GM19438 (cell line): ENCODE data around the gene CHN2.

Experiments used
- ATAC-seq: cut with Tn5 transposase; IDR thresholded peaks from one replicate; pipeline ENCODE4 v1.9.1; 2021; ENCODE audit warnings: low read depth; ENCODE audit not compliant: unreplicated experiment

The CHN2 gene

DNA sequence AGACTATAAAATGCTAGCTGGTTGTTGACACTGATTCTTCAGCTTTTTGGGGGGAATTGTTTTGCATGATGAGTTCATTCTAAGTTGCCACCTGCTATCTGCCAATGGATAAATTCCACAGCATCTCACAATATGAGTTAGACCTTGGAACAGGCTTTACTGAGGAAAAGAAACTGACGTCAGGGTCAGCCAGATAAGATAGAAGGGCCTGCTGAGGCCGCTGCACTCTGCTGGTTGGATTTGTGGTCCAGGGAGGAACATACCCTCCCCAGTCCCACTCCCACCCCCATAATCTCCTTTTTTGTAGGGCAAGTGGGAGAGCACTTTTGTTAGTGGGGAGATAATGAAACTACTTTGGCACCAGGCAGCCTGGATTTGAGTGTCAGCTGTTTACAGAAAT, 258.4 kb downstream of the CHN2 start:
- ATAC-seq: no peak

DNA sequence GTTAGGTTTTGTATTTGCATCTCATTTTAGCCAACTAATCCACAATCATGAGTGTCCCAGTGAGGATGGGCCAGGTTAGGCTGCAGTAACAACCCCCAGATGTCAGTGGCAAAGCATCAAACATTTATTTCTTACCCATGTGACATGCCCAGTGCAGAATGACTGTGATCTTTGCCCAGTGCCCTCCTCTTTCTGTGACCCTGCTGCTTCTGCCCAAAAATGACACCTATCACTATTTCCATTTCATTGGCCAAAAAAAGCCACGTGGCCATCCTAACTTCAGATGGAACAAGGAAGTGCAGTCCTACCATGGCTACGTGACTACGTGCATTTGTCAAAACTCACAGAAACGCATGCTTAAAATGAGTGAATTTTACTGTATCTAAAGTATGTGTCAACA, 259.9 kb downstream of the CHN2 start:
- ATAC-seq: no peak

DNA sequence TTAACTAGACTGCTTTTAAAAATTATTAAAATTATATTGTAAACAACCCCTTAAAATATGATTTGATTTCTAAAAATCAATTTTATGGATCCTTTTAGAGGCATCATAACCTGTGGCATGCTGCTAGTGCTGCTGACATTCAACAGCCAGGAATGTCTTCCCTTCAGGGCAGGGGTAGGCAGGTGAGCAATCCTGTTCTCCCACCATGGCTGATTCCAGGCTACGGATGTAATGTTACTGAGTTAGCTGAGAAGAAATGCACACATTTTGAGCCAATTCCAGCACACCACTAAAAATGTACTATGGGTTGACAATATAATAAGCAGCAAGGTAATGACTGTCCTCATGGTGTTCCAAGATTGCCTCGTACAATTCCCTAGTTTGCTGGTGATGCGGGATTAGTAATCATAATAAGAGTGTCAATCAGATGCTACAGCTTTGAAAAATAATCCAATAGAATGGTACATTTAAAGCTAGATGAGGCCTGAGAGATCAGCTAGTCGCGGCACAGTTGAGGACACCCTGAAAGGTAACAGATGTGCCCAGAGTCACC, 260.4 kb downstream of the CHN2 start:
- ATAC-seq: no peak

DNA sequence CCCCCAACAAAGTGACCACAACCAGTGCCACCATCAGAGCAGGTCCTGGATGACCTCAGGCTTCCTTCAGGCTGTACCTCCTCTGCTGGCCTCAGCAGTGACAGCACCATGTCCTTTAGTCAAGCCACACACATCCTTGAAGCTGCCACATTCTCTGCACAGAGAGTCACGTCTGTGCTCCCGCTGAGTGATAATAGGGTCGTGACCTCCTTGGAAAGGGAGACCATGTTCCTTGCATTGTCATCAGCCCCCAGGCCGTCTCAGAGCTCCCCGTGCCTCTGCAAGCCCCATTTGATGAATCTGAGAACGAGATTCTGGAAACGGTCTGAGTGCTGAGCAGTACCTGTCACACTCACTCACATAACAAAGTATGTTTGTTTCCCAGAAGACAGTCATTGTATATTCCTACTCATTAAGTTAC, 262.6 kb downstream of the CHN2 start:
- ATAC-seq: no peak

DNA sequence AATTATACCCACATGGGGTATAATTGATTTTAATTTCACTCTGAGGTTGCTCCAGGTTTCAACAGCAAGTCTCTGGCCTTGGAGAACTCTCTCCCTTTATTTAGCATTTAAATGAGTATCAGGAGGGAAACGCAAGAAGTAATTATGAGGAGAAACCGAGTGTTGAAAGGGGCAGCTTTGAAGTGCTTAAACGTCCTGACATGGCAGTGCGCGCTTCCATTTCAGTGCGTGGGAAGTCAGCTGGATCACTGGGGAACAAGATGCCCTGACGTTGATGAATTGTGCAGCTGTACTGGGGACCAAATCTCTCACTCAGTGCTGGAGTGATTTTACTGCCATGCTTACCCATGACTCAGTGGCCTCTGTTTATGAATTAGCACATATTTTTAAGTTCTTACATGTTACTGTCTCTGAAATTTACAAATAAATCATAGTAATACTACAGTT, 263.0 kb downstream of the CHN2 start:
- ATAC-seq: no peak

DNA sequence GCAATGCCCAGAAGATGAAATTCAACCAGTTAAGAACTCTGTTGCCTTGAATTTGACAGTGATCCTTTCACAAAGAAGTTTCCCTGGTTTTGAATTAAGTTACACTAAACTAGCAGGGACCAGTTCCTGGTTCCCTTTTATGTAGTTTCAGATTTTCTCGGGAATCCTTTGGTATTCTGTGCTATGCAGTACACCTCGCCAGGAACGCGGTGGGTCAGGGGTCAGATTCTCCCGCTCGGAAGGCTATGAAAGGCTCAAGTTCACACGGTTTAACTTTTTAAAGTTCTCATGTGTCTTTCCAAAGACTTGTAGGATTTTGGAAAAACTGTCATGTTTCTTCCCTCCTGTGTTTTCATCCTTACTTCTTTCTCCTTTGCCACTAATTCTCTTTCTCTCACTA, 264.4 kb downstream of the CHN2 start:
- ATAC-seq: no peak

DNA sequence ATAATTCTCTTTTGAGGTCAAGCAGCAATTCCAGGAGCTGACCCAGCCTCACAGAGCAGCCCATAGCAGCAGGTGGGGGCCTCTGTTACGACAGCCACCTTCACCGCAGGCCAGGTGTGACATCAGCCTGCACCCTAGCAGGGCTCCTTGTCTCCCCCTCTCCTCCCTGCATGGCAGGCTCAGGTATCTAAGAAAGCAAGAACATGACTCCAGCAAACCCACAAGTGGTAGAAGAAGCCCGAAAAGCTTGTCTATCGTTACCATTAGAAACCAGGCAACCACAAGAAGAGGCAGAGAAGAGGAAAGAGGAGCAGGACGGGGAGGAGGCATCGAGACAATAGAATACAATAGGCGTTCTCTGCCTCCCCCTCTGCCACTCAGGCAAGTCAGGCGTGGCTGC, 265.0 kb downstream of the CHN2 start:
- no peak for ATAC-seq

DNA sequence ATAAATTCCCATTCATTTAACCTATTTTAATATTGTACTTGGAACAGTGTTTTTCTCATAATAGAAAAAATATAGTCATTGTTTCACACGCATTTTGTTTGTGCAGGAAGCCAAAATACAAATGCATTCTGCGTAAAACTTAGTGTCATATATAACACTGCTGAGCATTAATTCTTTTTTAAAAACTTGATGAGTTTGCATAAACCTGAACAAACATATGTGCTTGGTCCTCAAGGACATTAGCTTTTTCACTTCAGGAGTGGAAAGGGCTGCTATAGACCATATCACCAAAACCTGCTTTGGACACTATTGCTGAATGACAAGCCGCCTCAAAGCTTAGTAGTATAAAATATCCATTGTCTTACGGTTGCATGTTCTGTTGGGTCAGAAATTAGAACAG, 267.4 kb downstream of the CHN2 start:
- ATAC-seq: no peak

DNA sequence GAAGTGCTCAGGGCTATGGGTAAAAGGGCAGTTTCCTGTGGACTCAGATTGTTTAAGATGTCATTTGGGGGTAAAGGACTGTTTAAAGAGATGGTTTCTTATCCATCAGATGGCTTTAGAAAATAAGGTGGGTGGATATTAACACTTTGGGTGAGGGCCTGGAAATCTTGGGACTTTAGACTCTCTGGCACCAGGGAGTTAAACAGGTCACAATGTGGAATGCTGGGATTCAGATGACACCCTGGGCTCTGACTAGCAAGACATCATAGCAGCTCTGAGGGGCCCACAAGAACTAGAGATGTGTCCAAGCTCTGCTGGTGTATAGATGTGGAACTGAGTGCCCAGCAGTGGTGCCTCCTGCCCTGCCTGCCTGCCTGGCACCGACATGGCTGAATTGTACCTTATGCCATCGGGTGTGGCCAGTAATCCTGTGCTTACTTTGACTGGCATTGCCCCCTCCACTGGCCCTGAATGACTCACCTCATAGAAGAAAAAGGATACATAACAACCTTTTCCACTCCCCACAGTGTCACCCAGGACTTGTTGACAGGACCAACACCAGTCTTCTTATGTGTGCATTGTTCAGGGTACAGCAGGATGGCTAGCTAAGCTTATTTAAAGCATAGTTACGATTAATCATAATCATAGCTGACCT, 269.1 kb downstream of the CHN2 start:
- ATAC-seq: no peak

DNA sequence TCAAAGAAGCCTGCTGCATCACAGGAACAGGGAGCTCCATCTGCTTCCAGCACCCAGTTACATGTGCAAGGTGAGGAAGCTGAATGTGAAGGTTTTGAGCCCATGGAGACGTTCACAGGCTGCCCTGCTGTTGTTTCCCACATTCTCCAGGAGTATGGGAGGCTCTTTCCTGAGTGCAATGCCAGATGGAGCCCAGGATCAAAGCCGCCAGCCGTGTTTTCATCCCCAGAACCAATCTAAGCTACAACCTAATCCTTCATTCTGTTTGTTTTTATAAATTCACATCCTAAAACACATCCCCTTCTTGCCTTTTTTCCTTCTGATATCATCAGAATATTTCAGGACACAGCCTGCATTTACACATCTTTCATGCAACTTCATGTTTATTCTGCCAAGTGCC, 270.2 kb downstream of the CHN2 start:
- ATAC-seq: no peak

DNA sequence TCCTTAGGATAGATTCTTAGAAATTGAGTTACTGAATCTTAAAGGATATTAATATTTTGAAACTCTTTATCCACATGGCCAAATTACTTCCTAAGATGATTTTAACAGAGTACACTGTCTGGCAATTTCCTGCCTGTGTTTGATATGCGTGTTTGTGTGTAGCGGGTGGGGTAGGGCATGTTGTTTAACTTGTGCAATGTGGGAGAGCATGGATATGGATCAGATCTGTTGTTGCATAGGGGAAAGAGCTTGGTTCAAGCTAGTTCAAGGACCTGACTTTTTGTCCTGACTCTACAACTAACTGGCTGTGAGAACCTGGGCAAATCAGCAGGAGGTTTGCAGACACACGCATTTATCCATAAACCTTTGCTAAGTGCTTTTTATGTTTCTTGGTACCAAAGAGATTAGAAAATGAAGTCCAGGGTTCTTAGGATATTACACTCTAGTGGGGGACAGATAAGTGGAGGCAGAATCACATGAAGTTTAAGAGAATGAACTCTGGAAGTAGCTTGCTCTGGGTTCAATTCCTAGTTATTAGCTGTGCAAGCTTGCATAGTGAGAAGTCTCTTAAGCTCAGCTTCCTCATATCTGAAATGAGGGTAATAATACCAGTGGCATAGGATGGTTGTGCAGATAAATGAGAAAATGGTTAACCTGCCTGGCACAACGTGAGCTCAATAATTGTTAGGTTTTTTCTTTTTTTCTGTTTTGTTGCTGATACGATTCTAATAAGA, 272.8 kb downstream of the CHN2 start:
- no peak for ATAC-seq

DNA sequence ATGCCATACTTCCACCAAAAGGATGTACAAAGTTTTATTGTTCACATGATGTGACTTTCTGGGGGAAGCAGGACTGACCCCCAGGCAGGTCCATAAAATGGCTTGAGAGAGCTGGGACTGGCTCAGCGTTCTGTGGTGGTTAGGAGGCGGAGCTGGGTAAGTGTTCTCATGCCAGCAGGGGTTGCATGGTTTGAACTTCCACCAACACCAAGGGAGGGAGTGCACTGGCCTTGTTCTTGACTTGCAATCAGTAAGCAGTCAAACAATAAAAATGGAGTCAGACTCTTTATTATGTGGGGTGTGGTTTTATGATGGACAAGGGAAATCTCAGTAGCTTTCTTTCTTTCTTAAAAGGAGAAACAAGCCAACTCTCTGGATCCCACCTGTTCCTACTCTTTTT, 273.6 kb downstream of the CHN2 start:
- no peak for ATAC-seq

DNA sequence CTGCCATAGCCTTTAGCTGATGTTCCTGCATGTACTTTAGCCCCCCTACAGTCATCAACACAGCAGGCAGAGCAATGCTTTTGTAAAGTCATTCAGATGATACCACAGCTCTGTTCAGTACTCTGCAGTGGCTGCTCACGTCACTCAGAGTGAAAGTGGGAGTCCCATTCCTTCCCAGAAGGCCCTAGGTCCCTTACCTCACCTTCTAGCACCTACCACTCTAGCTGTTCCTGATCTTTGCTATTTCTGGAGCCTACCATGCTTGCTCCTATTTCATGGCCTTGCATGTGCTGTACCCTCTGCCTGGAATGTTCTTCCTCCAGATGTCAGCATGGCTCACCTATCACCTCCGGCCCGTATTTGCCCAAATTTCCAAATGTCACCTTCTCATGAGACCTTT, 274.7 kb downstream of the CHN2 start:
- ATAC-seq: no peak

DNA sequence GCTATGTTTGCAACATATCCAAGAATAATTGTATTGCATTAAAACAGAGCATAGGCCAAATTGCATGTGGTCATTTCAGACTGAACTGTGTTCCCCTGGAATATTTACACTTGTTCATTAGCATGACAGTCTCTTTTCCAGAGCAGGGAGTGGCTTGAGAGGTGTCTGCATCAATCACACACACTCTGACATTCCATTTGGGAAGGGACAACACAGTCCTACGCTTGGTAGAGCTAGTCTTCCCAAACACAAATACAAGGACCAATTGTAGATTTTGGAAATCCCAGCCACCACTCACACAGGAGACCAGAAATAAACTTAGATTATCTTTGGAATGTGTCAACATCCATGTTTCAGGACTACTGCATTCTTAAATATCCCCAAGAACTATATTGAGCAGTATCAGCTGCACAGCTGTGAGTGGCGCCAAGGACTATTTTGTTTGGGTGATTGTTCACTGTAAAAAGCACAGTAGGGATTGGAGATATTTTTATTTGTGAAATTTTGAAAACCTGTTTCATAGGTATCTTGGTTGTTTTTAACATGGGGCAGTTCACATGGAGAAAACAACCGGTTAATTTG, 275.5 kb downstream of the CHN2 start:
- no peak for ATAC-seq

DNA sequence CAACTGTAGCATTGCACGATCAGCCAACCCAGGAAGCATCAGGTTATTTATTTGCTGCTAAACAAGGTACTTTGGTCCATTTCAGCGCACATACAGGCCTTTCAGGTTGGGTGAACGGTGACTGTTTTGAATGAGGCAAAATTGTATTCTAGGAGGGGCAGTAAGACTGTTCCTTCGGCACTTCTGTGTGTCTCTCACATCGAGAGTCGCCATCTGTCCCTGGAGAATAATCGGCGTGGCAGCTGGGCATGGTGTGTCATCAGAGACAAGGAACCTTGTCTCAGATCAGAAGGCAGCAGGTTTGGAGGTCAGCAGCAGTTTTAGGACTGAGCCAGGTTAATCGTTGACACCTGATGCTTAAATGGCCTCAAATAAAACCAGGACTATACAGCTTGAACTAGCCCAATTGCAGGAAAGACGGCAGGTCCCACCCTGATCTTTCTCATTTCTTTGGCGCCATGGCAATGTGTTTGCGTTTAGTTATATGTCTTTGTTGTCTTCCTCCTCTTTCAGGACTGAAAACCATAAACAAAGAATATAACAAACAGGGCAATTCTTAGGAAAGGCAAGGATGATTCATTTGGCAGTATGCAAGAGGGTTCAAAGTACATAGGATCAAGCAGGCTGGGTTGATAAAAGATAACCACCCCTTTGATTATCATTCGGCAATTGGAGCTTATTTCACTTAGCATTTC, 277.0 kb downstream of the CHN2 start:
- ATAC-seq: no peak

DNA sequence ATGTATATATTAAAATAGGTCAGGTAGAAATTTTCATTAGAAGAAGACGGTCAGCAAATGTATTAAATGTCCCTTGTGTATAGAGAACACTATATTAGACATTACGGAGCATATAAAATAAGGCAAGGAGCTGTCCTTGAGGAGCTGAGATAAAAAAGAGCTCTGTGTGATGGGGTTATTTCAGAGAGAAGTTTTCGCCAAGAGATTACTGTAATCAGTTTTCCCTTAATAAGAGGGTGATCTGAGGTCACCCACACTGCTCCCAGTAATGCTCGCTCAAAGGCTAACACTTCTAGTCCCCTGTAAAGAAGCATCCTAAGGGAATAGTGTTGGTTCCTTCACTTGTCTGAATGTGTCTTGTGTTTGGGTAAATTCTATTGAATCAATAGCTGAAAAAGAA, 282.3 kb downstream of the CHN2 start:
- ATAC-seq: no peak

DNA sequence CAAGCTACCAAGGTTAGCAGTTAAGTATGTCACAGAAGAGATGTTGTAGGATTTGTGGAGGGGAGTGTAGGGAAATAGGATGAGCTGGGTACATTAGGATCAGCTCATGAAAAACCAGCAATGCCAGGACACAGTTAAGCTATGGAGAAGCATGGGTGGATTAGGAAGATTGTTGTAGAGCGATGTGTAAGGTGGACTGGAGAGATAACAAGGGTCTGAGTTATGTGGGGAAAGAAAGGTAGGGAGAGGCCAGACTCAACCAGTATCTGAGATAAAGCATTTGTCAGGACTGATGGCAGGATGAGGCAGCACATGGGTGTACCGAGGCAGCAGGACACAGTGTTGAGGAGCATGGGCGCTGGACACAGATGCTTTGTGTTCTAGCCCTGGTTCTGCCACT, 283.7 kb downstream of the CHN2 start:
- no peak for ATAC-seq

DNA sequence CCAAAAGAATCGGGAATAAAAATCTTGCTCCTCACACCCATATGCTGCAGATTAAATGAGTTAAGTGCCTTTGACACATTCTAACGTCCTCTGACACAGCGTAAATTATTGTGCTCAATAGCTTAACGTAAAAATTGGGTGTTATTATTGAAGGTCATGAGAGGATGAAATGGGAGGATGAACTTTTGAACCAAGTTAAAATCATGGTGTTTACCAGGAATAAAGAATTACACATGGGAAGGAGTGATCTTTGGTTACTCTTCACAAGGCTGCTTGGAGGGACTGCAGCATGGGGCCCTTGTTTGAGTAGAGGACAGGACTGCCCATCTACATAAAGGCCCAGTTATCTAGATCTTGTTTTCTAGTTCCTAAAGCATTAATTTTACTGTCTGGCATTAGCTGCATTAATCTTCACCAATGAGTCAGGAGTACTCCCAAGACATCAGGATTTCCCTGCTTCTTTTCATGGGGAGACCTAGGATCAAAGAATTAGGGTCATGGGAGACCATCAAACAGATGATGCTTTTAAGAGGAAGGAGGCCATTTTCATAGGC, 284.2 kb downstream of the CHN2 start:
- no peak for ATAC-seq

DNA sequence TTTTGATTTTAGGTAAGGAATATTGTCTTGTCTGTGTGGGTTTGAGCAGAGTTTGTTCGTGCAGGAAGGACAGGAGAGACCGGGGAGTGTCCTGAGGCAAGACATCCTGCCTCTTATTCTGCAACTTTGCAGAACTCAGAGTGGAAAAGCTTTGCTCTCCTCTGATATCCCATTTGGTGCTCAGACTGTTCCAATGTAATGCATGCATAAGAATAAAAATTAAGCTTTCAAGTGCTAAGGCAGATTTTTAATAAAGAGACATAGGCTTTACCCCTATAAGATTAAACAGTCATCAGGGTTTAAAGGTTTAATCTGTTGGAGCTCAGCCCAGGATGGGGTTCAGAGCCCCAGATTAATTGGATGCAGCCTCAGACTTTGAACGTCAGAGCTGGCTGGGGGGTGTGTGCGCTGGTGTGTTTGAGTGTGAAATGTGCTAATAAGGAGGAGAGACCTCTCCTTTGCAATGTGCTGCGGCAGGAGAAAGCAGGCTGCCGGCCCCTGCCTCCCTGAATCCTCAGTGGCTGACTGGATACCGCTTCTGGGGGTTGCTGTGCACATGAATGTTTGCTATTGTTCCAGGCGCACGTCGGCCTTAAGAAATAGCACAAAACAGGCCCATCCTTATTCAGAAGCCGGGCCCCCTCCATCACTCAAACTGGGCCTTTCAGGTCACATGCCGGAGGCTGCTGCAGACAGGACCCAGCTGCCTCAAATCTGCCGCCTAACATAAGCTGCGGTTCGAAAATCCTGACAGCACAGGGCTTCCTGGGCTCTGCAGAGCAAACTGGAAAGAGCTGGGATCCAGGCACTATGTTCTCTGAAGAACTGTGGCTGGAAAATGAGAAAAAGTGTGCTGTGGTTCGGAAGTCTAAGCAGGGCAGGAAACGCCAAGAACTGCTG, 285.0 kb downstream of the CHN2 start:
- no peak for ATAC-seq

DNA sequence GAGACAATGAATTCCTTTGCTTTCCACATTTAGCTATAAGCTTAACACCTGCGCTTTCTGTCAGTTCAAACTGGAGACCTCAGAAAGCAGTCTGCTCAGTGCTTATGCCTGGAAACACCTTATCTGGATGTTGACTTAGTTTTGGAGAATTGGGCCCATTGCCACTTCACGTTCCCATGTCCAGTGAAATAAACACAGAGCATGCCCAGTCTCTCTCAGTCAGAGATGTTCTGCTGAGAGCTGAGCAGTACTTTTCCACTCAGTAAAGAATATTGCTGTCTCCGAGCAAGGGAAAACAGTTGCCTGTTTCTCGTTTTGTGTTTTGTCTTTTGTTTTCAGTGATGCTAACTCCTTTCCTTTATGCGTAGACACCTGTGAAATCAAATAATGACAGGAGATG, 285.9 kb downstream of the CHN2 start:
- no peak for ATAC-seq
